H7 (cell line): Measurements from ENCODE around the gene CCDC197. TPM values are rescaled to one million over a fixed set of nuclear protein-coding genes. Genes with fewer than 3 reads are reported as not detected.

ENCODE experiments used
- DNase-seq: peaks from one replicate; pipeline ENCODE4 v3.0.0; 2012
- H3K27me3 ChIP-seq: 2 replicates; pipeline ENCODE4 v1.6.0; 2011; ENCODE audit warnings: mild to moderate bottlenecking, low read length; ENCODE audit not compliant: control insufficient read depth, insufficient read depth
- H3K36me3 ChIP-seq: replicated peaks from 2 replicates; pipeline ENCODE4 v1.5.1; 2011; ENCODE audit warnings: low read length; ENCODE audit not compliant: control insufficient read depth, insufficient read depth
- H3K4me3 ChIP-seq: 2 replicates; pipeline ENCODE4 v1.5.1; 2011; ENCODE audit warnings: low read depth, mild to moderate bottlenecking, control low read depth, low read length, moderate library complexity; ENCODE audit not compliant: insufficient read depth
- total RNA-seq: library from RNA; depleted of rRNA; stranded (reverse); fragments of >200 nt; shearing (Covaris generic); gene quantifications from 2 replicates; pipeline ENCODE4 v1.2.3, GENCODE V29; 2014; rRNA removed

Gene CCDC197
- not detected in 2 replicates for total RNA-seq

- no peak within 1 kb of the TSS for H3K4me3 ChIP-seq
- no peaks in the 10 kb centered on the region for H3K27me3 ChIP-seq
- no peak for DNase-seq
- no peaks in the 10 kb centered on the region for H3K36me3 ChIP-seq
Measured at GRCh38 chr14:93997082-93997481, at the start of gene CCDC197. TSS of gene CCDC197 (plus strand) at chr14:93997301. CDS start at chr14:93998132, 831 bp downstream.

GRCh38 chr14:93949511-93950075 lies 47.5 kb upstream of the CCDC197 start:
- Histone ChIP-seq H3K4me3 (no peak overlapping the region), H3K27me3 (no peaks in the 10 kb centered on the region), H3K36me3 (no peaks in the 10 kb centered on the region)
- DNase-seq: no peak

- H3K36me3 ChIP-seq: no peaks in the 10 kb centered on the region
- H3K4me3 ChIP-seq: no peak overlapping the region
- DNase-seq: no peak
- no peaks in the 10 kb centered on the region for H3K27me3 ChIP-seq
Measured at GRCh38 chr14:93950948-93951634, 46.0 kb upstream of the CCDC197 start.

- H3K27me3 ChIP-seq: no peaks in the 10 kb centered on the region
- H3K36me3 ChIP-seq: no peaks in the 10 kb centered on the region
- H3K4me3 ChIP-seq: no peak overlapping the region
- no peak for DNase-seq
Measured at GRCh38 chr14:93951635-93952540, 45.2 kb upstream of the CCDC197 start.

- H3K36me3 ChIP-seq: no peaks in the 10 kb centered on the region
- H3K27me3 ChIP-seq: no peaks in the 10 kb centered on the region
- peak; percentile 55 for DNase-seq
- H3K4me3 ChIP-seq: no peak overlapping the region
Measured at GRCh38 chr14:93952829-93953228, 44.3 kb upstream of the CCDC197 start.

GRCh38 chr14:93953263-93953662 lies 43.8 kb upstream of the CCDC197 start:
- no peaks in the 10 kb centered on the region for H3K27me3 ChIP-seq
- peak; percentile 89 for DNase-seq
- H3K36me3 ChIP-seq: no peaks in the 10 kb centered on the region
- no peak overlapping the region for H3K4me3 ChIP-seq

GRCh38 chr14:93953739-93954515 lies 43.2 kb upstream of the CCDC197 start:
- Histone ChIP-seq H3K27me3 (no peaks in the 10 kb centered on the region), H3K4me3 (no peak overlapping the region), H3K36me3 (no peaks in the 10 kb centered on the region)
- DNase-seq: peak; percentile 67

GRCh38 chr14:93954516-93954830 lies 42.6 kb upstream of the CCDC197 start:
- DNase-seq: no peak
- H3K36me3 ChIP-seq: no peaks in the 10 kb centered on the region
- no peak overlapping the region for H3K4me3 ChIP-seq
- no peaks in the 10 kb centered on the region for H3K27me3 ChIP-seq

GRCh38 chr14:93954900-93955849 lies 41.9 kb upstream of the CCDC197 start:
- H3K4me3 ChIP-seq: no peak overlapping the region
- no peaks in the 10 kb centered on the region for H3K27me3 ChIP-seq
- DNase-seq: no peak
- H3K36me3 ChIP-seq: no peaks in the 10 kb centered on the region

GRCh38 chr14:93955850-93956481 lies 41.1 kb upstream of the CCDC197 start:
- DNase-seq: no peak
- no peaks in the 10 kb centered on the region for H3K27me3 ChIP-seq
- no peaks in the 10 kb centered on the region for H3K36me3 ChIP-seq
- no peak overlapping the region for H3K4me3 ChIP-seq

GRCh38 chr14:93956514-93957332 lies 40.4 kb upstream of the CCDC197 start:
- DNase-seq: peak; percentile 50
- H3K27me3 ChIP-seq: no peaks in the 10 kb centered on the region
- no peak overlapping the region for H3K4me3 ChIP-seq
- no peaks in the 10 kb centered on the region for H3K36me3 ChIP-seq

GRCh38 chr14:93957333-93957710 lies 39.8 kb upstream of the CCDC197 start:
- H3K4me3 ChIP-seq: no peak overlapping the region

More at GRCh38 chr14:93957333-93957710, 39.8 kb upstream of the CCDC197 start:
- no peak for DNase-seq
- no peaks in the 10 kb centered on the region for H3K27me3 ChIP-seq
- no peaks in the 10 kb centered on the region for H3K36me3 ChIP-seq
